MM.1S (cell line): ENCODE results near the gene LZIC.
A peak's percentile ranks its signal among the peaks of the same experiment; 100 is the strongest.

Experiments
- DNase-seq: peaks from one replicate; pipeline ENCODE4 v3.0.0-alpha.2; 2015
- H2AFZ ChIP-seq: fragments of 300-600 bp; sonication (generic); 2 replicates; pipeline ENCODE4 v1.6.0; 2016; ENCODE audit warnings: antibody characterized with exemption, low read length
- H3F3A ChIP-seq: fragments of 300-600 bp; sonication (generic); 2 replicates; pipeline ENCODE4 v1.6.1; 2016; ENCODE audit warnings: mild to moderate bottlenecking, antibody characterized with exemption, low read length, moderate library complexity, mixed read lengths; ENCODE audit not compliant: insufficient read depth
- H3K27ac ChIP-seq: fragments of 300-600 bp; sonication (generic); 2 replicates; pipeline ENCODE4 v1.5.1; 2016; ENCODE audit warnings: mild to moderate bottlenecking, low read length
- H3K27me3 ChIP-seq: fragments of 300-600 bp; sonication (generic); replicated peaks from 2 replicates; pipeline ENCODE4 v1.6.0; 2016; ENCODE audit warnings: low read length; ENCODE audit not compliant: insufficient read depth
- H3K36me3 ChIP-seq: fragments of 300-600 bp; sonication (generic); replicated peaks from 2 replicates; pipeline ENCODE4 v1.6.1; 2016; ENCODE audit warnings: mild to moderate bottlenecking, low read length, mixed read lengths; ENCODE audit not compliant: insufficient read depth
- H3K4me1 ChIP-seq: fragments of 300-600 bp; sonication (generic); 2 replicates; pipeline ENCODE4 v1.6.1; 2016; ENCODE audit warnings: low read length, mixed read lengths
- H3K4me2 ChIP-seq: fragments of 300-600 bp; sonication (generic); 2 replicates; pipeline ENCODE4 v1.6.0; 2016; ENCODE audit warnings: low read depth, low read length
- H3K4me3 ChIP-seq: fragments of 300-600 bp; sonication (generic); 2 replicates; pipeline ENCODE4 v1.5.1; 2016; ENCODE audit warnings: low read length, mixed read lengths
- H3K79me2 ChIP-seq: fragments of 300-600 bp; sonication (generic); 2 replicates; pipeline ENCODE4 v1.6.1; 2016; ENCODE audit warnings: mixed run types, low read length, mixed read lengths
- H3K9ac ChIP-seq: fragments of 300-600 bp; sonication (generic); 2 replicates; pipeline ENCODE4 v1.6.1; 2016; ENCODE audit warnings: low read length, mixed read lengths
- H3K9me2 ChIP-seq: fragments of 300-600 bp; sonication (generic); replicated peaks from 2 replicates; pipeline ENCODE4 v1.6.1; 2016; ENCODE audit warnings: mild to moderate bottlenecking, low read length, mixed read lengths; ENCODE audit not compliant: insufficient read depth
- H3K9me3 ChIP-seq: fragments of 300-600 bp; sonication (generic); replicated peaks from 2 replicates; pipeline ENCODE4 v1.6.1; 2016; ENCODE audit warnings: mild to moderate bottlenecking, low read length, mixed read lengths; ENCODE audit not compliant: insufficient read depth
- H4K20me1 ChIP-seq: fragments of 300-600 bp; sonication (generic); 2 replicates; pipeline ENCODE4 v1.6.1; 2016; ENCODE audit warnings: mild to moderate bottlenecking, low read length, moderate library complexity, mixed read lengths; ENCODE audit not compliant: insufficient read depth
- CTCF ChIP-seq: fragments of 300-600 bp; sonication (generic); IDR thresholded peaks from 2 replicates; pipeline ENCODE4 v1.5.1; 2016; ENCODE audit warnings: antibody characterized with exemption, low read length, mixed read lengths
- EZH2 ChIP-seq: fragments of 300-600 bp; sonication (generic); optimal IDR thresholded peaks from 2 replicates; pipeline ENCODE3; 2017; ENCODE audit warnings: low read depth, mild to moderate bottlenecking, antibody characterized with exemption, low read length, mixed read lengths
- EZH2phosphoT487 ChIP-seq: fragments of 300-600 bp; sonication (generic); IDR thresholded peaks from 2 replicates; pipeline ENCODE4 v1.6.1; 2018; ENCODE audit warnings: antibody characterized with exemption, low read length

The LZIC gene

GRCh38 chr1:9989773-9990172 lies 46.6 kb upstream of the LZIC start:
- TF ChIP-seq CTCF (no peak), EZH2 (no peak), EZH2phosphoT487 (no peak)
- Histone ChIP-seq H3K9me2 (no peaks in the 10 kb centered on the region), H3K9ac (no peak overlapping the region), H2AFZ (peak overlapping the region; percentile 13; the same call in 1 of the 2 replicates), H3K4me3 (no peak overlapping the region), H3K4me2 (no peak overlapping the region), H3K79me2 (no peaks in the 10 kb centered on the region), H3K4me1 (peaks cover 22% of the 10 kb centered on the region), H3K9me3 (no peaks in the 10 kb centered on the region), H3K36me3 (no peaks in the 10 kb centered on the region), H3K27me3 (no peaks in the 10 kb centered on the region), H3K27ac (peak overlapping the region; percentile 72; the same call in 1 of the 2 replicates), H3F3A (peaks cover 9% of the 10 kb centered on the region), H4K20me1 (no peaks in the 10 kb centered on the region)
- no peak for DNase-seq

GRCh38 chr1:9985001-9985400 lies 41.8 kb upstream of the LZIC start:
- no peak overlapping the region for H3K27ac ChIP-seq
- H4K20me1 ChIP-seq = no peaks in the 10 kb centered on the region
- DNase-seq = no peak

GRCh38 chr1:9984253-9984652 lies 41.1 kb upstream of the LZIC start:
- Histone ChIP-seq H3K9ac (no peak overlapping the region), H3K4me3 (no peak overlapping the region), H3K4me1 (no peaks in the 10 kb centered on the region), H3F3A (no peaks in the 10 kb centered on the region), H3K36me3 (no peaks in the 10 kb centered on the region), H3K9me3 (no peaks in the 10 kb centered on the region), H3K27ac (no peak overlapping the region), H4K20me1 (no peaks in the 10 kb centered on the region), H3K27me3 (no peaks in the 10 kb centered on the region), H3K4me2 (no peak overlapping the region), H3K79me2 (no peaks in the 10 kb centered on the region), H3K9me2 (no peaks in the 10 kb centered on the region), H2AFZ (no peak overlapping the region)
- no peak for DNase-seq
- TF ChIP-seq EZH2phosphoT487 (no peak), EZH2 (no peak), CTCF (no peak)

More at GRCh38 chr1:9985001-9985400, 41.8 kb upstream of the LZIC start:
- TF ChIP-seq EZH2phosphoT487 (no peak), CTCF (no peak), EZH2 (no peak)
- Histone ChIP-seq H3K36me3 (no peaks in the 10 kb centered on the region), H2AFZ (no peak overlapping the region), H3K27me3 (no peaks in the 10 kb centered on the region), H3F3A (no peaks in the 10 kb centered on the region), H3K9ac (no peak overlapping the region), H3K9me3 (no peaks in the 10 kb centered on the region), H3K79me2 (no peaks in the 10 kb centered on the region), H3K4me3 (no peak overlapping the region), H3K9me2 (no peaks in the 10 kb centered on the region), H3K4me2 (no peak overlapping the region), H3K4me1 (peaks cover 7% of the 10 kb centered on the region)
